Measurements from ENCODE around the gene CCDC187.
"Not testable (repeated sequence)": the region's sequence is repeated elsewhere in the genome, so short reads cannot be mapped to it uniquely, and the experiment has no call there.

Gene CCDC187

GRCh38 chr9:136266641-136267040 is 37.3 kb downstream of the CCDC187 start:
- DNase-seq (ENCODE audit: low spot score), result not testable (repeated sequence)

DNA sequence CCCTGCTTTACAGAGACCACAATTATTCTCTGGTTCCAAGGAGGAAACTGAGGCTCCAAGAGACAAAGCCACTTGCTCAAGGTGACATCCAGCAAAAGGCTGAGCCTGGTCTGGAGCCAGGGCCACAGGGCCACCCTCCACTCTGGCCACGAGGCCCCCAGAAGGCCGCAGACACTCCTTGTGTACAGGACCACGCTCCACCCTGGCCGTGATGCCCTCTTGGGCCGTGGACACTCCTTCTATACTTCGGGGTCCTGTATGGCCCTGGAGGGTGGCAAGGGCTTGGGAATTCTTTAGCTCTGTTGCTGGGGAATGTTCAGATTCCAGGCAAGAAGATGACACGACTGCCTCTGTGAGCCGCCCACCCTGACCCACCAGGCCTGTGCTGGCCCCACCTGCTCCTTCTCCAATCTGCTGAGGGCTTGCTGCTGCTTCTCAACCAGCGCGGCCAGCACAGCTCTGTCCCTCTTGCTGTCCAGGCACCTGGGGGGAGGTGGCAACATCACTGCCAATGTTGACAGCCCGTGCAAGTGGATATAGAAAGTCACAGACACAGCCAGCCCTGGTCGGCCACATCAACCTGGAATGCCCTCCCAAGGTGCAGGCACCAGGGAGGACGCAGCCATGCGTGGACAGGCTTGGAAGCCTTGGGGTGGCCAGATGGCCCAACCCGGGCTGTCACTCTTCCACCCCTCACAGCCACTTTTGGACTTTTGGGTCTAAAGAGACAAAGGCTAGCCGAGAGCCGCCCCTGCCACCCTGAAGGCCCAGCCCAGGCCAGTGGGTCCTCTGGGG is 38.1 kb downstream of the CCDC187 start:
- DNase-seq (ENCODE audit: low spot score), result no peak

DNA sequence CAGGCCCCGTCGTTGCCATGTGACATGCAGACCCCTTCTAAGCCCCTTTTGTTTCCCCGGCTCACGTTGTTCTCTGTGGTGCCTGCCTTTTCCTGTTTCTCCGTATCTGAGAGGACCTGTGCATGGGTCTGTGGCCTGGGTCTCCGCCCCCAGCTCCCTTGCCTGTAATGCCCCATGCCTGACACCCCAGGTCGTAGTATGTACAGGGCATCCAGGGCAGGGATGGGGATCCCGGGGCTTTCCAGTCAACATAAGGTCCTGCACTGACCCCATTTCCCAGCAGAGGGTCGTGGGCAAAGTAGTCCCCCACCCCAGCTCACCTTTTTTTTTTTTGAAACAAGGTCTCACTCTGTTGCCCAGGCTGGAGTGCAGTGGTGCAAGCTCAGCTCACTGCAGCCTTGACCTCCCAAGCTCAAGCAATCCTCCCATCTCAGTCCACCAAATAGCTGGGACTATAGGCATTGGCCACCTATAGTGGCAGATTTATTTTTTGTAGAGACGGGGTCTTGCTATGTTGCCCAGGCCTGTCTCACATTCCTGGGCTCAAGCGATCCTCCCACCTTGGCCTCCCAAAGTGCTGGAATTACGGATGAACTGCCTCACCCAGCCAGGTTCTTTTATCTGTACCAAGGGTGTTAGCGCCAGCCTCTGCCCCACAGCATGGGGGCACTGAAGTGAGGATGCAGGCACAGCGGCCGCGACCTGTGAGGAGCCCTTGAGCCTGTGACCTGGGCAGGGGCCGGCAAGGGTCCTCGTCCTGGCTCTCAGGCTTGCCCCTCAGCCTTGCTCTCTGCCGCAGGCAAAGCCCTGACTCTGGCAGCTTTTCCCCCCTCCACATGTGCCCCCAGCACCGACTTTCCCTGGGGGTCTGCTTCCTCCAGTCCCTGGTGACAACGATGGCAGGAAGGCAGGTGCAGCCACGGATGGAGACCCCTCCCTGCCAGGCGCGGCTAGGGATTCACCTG is 39.2 kb downstream of the CCDC187 start:
- DNase-seq (ENCODE audit: low spot score), result no peak

GRCh38 chr9:136264031-136264430 is 39.9 kb downstream of the CCDC187 start:
- no peak for DNase-seq (ENCODE audit: low spot score)

DNA sequence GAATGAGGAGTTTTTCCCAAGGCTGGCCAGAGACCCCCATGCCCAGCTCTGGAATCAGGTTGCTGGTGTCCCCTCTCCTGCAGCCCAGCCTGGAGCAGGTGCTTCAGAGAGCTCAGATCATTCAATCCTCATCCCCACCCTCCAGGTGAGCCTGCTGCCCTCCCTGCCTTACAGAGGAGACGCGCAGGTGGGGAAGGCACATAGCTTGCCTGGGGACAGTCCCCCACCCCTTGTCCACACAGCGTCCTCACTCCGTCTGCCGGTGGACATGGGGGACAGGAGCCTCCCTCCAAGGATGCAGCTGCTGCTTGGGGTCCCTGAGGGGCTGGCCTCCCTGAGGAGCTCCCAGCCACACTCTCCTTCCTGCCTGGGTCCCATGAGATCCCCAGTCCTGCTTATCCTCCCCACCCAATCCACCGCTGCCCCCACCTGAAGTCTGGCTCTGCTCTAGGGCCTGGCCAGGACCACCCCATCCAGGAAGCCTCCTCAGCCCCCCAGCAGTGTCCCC is 41.2 kb downstream of the CCDC187 start:
- DNase-seq (ENCODE audit: low spot score), result no peak

DNA sequence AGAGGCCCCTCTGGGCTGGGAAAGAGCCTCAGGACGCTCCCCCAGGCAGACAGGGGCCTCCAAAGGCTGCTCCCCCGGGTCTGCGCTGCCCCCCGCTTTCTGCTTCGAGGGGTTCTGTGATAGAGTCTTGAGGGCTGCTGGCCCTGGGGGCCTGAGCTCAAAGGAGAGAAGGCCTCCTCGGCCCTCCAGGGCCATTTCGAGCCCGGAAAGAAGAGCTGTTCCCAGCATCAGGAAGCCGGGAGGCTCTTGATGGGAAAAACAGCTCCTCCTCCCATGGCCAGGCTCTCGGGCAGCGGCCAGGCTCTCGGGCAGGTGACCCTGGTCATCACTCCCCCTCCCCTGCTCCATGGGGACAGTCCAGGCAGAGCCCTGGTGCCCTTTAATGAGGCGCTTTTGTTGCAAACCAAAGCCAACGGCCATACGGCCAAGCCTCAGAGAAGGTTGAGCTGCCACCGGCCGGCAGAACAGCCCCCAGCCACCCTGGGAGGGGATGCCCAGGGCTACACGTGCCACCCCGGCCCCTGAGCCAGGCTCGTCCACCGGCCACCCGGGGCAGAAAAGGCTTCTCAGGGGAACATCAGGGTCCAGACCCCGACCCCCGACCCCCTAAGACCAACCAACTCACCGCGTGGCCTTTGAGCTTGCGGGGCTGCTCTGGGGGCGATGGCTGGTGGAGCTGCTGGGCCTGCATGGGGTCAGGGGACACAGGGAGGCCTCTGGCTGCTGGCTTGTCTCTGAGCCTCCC is 42.0 kb downstream of the CCDC187 start:
- DNase-seq (ENCODE audit: low spot score), result no peak

GRCh38 chr9:136260936-136261472 is 42.9 kb downstream of the CCDC187 start:
- DNase-seq (ENCODE audit: low spot score), result no peak

- no peak for DNase-seq (ENCODE audit: low spot score)
Observed at GRCh38 chr9:136260521-136260920, 43.4 kb downstream of the CCDC187 start.

DNA sequence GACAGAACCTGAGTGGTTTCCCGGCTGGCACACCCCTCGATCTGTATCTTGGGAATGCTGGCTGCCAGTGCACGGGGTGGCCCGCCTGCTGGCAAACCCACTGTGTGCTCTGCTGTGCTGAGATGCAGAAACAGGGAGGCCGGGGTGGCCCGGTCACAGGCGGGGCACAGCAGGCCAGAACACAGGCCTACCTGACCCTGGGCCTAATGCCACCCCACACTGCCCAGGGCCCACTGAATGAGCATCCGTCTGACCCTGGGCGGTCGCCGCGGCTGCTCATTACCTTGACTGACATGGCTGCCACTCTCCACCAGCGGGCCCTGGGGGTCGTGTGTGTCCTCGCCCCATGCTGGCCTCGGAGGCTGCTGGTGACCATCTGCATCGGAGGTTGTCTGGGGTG is 44.1 kb downstream of the CCDC187 start:
- DNase-seq (ENCODE audit: low spot score), result no peak

DNA sequence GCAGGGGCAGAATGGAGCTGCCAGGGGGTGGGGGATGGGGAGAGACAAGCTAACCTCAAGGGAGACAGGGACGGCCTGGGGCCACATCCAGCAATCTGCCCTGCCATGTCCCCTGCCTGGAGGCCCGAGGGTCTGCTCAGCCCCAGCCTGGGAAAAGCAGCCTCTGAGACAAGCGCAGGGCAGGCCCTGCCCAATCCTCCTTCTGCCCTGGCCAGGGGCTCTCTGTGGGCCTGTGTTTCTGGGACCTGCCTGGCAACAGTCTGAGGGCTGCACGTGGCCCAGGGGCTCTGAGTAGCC is 44.4 kb downstream of the CCDC187 start:
- DNase-seq (ENCODE audit: low spot score), result no peak

- DNase-seq (ENCODE audit: low spot score), result no peak
Observed at GRCh38 chr9:136258786-136259516, 44.9 kb downstream of the CCDC187 start.

- DNase-seq (ENCODE audit: low spot score), result no peak
Observed at GRCh38 chr9:136258299-136258625, 45.6 kb downstream of the CCDC187 start.

GRCh38 chr9:136257381-136258298 is 46.3 kb downstream of the CCDC187 start:
- no peak for DNase-seq (ENCODE audit: low spot score)

- no peak for DNase-seq (ENCODE audit: low spot score)
Observed at GRCh38 chr9:136255896-136256890, 47.7 kb downstream of the CCDC187 start.

DNA sequence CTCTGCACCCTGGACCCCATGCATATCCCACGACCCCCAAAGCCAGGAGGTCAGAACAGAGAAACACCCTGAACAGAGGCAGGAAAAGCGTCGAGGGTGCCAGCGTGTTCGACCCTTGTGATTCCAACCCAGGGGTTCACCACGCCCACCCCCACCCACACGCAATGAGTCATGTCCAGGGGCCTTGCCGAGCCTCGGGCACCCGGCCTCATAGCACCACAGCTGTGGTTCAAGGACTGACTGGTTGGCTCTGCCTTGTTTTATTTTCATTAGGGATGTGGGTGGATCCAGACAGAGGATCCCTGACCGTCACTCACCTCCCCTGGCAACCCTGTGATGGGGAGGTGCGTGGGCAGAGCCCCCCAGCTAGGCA is 48.7 kb downstream of the CCDC187 start:
- DNase-seq (ENCODE audit: low spot score), result no peak

- DNase-seq (ENCODE audit: low spot score), result no peak
Observed at GRCh38 chr9:136254381-136255165, 49.3 kb downstream of the CCDC187 start.

GRCh38 chr9:136253246-136254130 is 50.4 kb downstream of the CCDC187 start:
- no peak for DNase-seq (ENCODE audit: low spot score)

All from AG08395 (cell line).